GM12878 (cell line): ENCODE measurements around the gene SLC43A3. TPM values are rescaled to one million over a fixed set of nuclear protein-coding genes. Genes with fewer than 3 reads are reported as not detected.

ENCODE experiments used
- BHLHE40 ChIP-seq, 2 experiments: fragments of 450-650 bp in 1 of 2; IDR thresholded peaks; 2 replicates each; pipeline ENCODE4 v1.6.1; 2011 to 2017; ENCODE audit warnings: low read depth in 2 of 2, borderline replicate concordance in 1 of 2, improper control_type of control experiment in 1 of 2, low read length in 1 of 2, mild to moderate bottlenecking in 1 of 2
- BRCA1 ChIP-seq: IDR thresholded peaks from 2 replicates; pipeline ENCODE4 v1.6.1; 2011; ENCODE audit warnings: low read depth, low read length, improper control_type of control experiment
- CTCF ChIP-seq, 3 experiments: IDR thresholded peaks in 2 of 3; conservative IDR thresholded peaks in 1 of 3; 2 replicates each; pipeline ENCODE4 v1.5.1; 2011; ENCODE audit warnings: low read depth in 3 of 3, low read length in 3 of 3, mild to moderate bottlenecking in 3 of 3, control low read depth in 2 of 3, moderate library complexity in 2 of 3, inconsistent platforms in 1 of 3, mixed read lengths in 1 of 3; ENCODE audit not compliant: control insufficient read depth in 2 of 3, insufficient read depth in 1 of 3; ENCODE audit errors: extremely low read depth in 1 of 3
- E2F8 ChIP-seq: fragments of 450-650 bp; IDR thresholded peaks from 2 replicates; pipeline ENCODE4 v1.6.1; 2018; ENCODE audit warnings: mild to moderate bottlenecking, low read depth, moderate library complexity; ENCODE audit not compliant: partially characterized antibody
- GABPA ChIP-seq: IDR thresholded peaks from 2 replicates; pipeline ENCODE4 v1.6.1; 2014; ENCODE audit warnings: antibody characterized with exemption, low read depth, mild to moderate bottlenecking, inconsistent platforms
- IKZF2 ChIP-seq, 2 experiments: fragments of 450-650 bp; IDR thresholded peaks; 2 replicates each; pipeline ENCODE4 v1.6.1; 2017; ENCODE audit warnings: mild to moderate bottlenecking in 2 of 2, moderate library complexity in 2 of 2
- IRF5 ChIP-seq: fragments of 450-650 bp; IDR thresholded peaks from 2 replicates; pipeline ENCODE4 v1.6.1; 2017; ENCODE audit warnings: borderline replicate concordance
- KAT2A ChIP-seq: conservative IDR thresholded peaks from 2 replicates; pipeline ENCODE4 v1.6.1; 2011; ENCODE audit warnings: low read depth, low read length; ENCODE audit not compliant: control insufficient read depth
- MTA2 ChIP-seq: fragments of 450-650 bp; IDR thresholded peaks from 2 replicates; pipeline ENCODE4 v1.6.1; 2016; ENCODE audit warnings: low read depth, mild to moderate bottlenecking, moderate library complexity
- PAX5 ChIP-seq: IDR thresholded peaks from 2 replicates; pipeline ENCODE4 v1.6.1; 2011; ENCODE audit warnings: low read depth, low read length, borderline replicate concordance
- POLR2A ChIP-seq: IDR thresholded peaks from 2 replicates; pipeline ENCODE4 v1.6.1; 2011; ENCODE audit warnings: low read depth, mild to moderate bottlenecking, low read length
- RAD51 ChIP-seq: fragments of 450-650 bp; IDR thresholded peaks from 2 replicates; pipeline ENCODE4 v1.6.1; 2016; ENCODE audit warnings: moderate library complexity, mild to moderate bottlenecking, inconsistent platforms
- SMAD5 ChIP-seq: IDR thresholded peaks from 2 replicates; pipeline ENCODE4 v1.6.1; 2016; ENCODE audit warnings: antibody characterized with exemption, low read depth
- SUPT20H ChIP-seq: IDR thresholded peaks from 2 replicates; pipeline ENCODE4 v1.6.1; 2011; ENCODE audit warnings: low read depth, mild to moderate bottlenecking, low read length, moderate library complexity, borderline replicate concordance; ENCODE audit not compliant: control insufficient read depth
- SUZ12 ChIP-seq: fragments of 200-600 bp; sonication (generic); IDR thresholded peaks from one replicate; pipeline ENCODE4 v1.6.1; 2018; ENCODE audit warnings: antibody characterized with exemption, mild to moderate bottlenecking; ENCODE audit not compliant: unreplicated experiment
- WRNIP1 ChIP-seq: IDR thresholded peaks from 2 replicates; pipeline ENCODE4 v1.6.1; 2011; ENCODE audit warnings: low read depth, low read length, improper control_type of control experiment, borderline replicate concordance
- YBX1 ChIP-seq: fragments of 450-650 bp; IDR thresholded peaks from 2 replicates; pipeline ENCODE4 v1.6.1; 2016; ENCODE audit warnings: antibody characterized with exemption
- polyA plus RNA-seq, 11 experiments: library from polyadenylated mRNA; depleted of rRNA in 4 of 11; unstranded in 6 of 11; stranded (reverse) in 5 of 11; fragments of >200 nt; fragmentation: Nextera tagmentation in 4 of 11; fragmentation: Illumina TruSeq in 1 of 11; extraction: Ambion mirVana in 4 of 11; extraction: Trizol in 1 of 11; gene quantifications; 1 replicate in 1 of 11; 2 replicates in 10 of 11; pipeline versions ENCODE4 v1.2.1 to v1.2.3, GENCODE V29; 2011 to 2016; ENCODE audit warnings: inconsistent platforms in 2 of 11, missing spikeins in 2 of 11, low read depth in 1 of 11
- total RNA-seq, 4 experiments: library from RNA; depleted of rRNA in 3 of 4; stranded (reverse); fragments of >200 nt in 3 of 4; fragmentation: Illumina TruSeq in 1 of 4; extraction: Trizol in 1 of 4; gene quantifications; 2 replicates each; pipeline versions ENCODE4 v1.2.1 to v1.2.3, GENCODE V29; 2013 to 2021

The SLC43A3 gene
- total and polyA plus RNA-seq, 10 of the 15 experiments (the other 5 are each of a cell fraction or from before 2014, with no cell fraction given), result 37.5 to 237 (median 132) TPM

- no peak for TF ChIP-seq PAX5
- TF ChIP-seq E2F8, result no peak
- no peak for TF ChIP-seq RAD51
- TF ChIP-seq BHLHE40 (IDR thresholded peaks at IDR 0.05; ENCODE audit: borderline replicate concordance in 1 of 2, low read depth in 2 of 2, low read length in 1 of 2), result peak in 1 of 2 experiments; percentile 13; a peak in 1 of 4 replicates
- no peak for TF ChIP-seq IRF5
- no peak for TF ChIP-seq YBX1
- no peak for TF ChIP-seq KAT2A
- TF ChIP-seq WRNIP1, result no peak
- TF ChIP-seq SUPT20H, result no peak
- no peak for TF ChIP-seq IKZF2 (IDR thresholded peaks at IDR 0.05)
- TF ChIP-seq GABPA, result no peak
- TF ChIP-seq POLR2A, result no peak
- TF ChIP-seq BRCA1, result no peak
- TF ChIP-seq SUZ12, result no peak
- TF ChIP-seq CTCF (IDR thresholded peaks at IDR 0.05 in 2 of 3, conservative IDR thresholded peaks at IDR 0.05 in 1 of 3; ENCODE audit: control insufficient read depth in 2 of 3, extremely low read depth in 1 of 3, insufficient read depth in 1 of 3, low read depth in 3 of 3, low read length in 3 of 3), result peak; percentile 26 to 38 (median 36); a peak in 4 of 6 replicates
- TF ChIP-seq MTA2, result no peak
- no peak for TF ChIP-seq SMAD5
- TF ChIP-seq, all 136 proteins: peak for 4
Observed at GRCh38 chr11:57460022-57460757, 33.3 kb upstream of the SLC43A3 start, which contains the start of gene RTN4RL2 (continued).
